Fibroblast of pulmonary artery (primary cell): ENCODE results near the gene ADORA1.

Experiments used
- DNase-seq: peaks from one replicate; pipeline ENCODE4 v3.0.0-alpha.2; 2010; ENCODE audit warnings: low read depth
- H3K4me3 ChIP-seq: replicated peaks from 2 replicates; pipeline ENCODE4 v1.5.1; 2011; ENCODE audit warnings: low read depth, mild to moderate bottlenecking, control low read depth, low read length, moderate library complexity
- CTCF ChIP-seq: IDR thresholded peaks from 2 replicates; pipeline ENCODE4 v1.5.1; 2011; ENCODE audit warnings: mild to moderate bottlenecking, control low read depth, low read length, inconsistent platforms; ENCODE audit errors: missing control alignments

Gene ADORA1

GRCh38 chr1:203088441-203088840, 39.1 kb upstream of the ADORA1 start:
- no peak for DNase-seq
- no peak for TF ChIP-seq CTCF
- H3K4me3 ChIP-seq = no peak overlapping the region

GRCh38 chr1:203089001-203089650, 38.4 kb upstream of the ADORA1 start:
- H3K4me3 ChIP-seq = no peak overlapping the region
- no peak for TF ChIP-seq CTCF
- DNase-seq = no peak

- no peak for DNase-seq
- TF ChIP-seq CTCF = no peak
- H3K4me3 ChIP-seq = no peak overlapping the region
These were observed 37.9 kb upstream of the ADORA1 start for GRCh38 chr1:203089651-203090045.

DNA sequence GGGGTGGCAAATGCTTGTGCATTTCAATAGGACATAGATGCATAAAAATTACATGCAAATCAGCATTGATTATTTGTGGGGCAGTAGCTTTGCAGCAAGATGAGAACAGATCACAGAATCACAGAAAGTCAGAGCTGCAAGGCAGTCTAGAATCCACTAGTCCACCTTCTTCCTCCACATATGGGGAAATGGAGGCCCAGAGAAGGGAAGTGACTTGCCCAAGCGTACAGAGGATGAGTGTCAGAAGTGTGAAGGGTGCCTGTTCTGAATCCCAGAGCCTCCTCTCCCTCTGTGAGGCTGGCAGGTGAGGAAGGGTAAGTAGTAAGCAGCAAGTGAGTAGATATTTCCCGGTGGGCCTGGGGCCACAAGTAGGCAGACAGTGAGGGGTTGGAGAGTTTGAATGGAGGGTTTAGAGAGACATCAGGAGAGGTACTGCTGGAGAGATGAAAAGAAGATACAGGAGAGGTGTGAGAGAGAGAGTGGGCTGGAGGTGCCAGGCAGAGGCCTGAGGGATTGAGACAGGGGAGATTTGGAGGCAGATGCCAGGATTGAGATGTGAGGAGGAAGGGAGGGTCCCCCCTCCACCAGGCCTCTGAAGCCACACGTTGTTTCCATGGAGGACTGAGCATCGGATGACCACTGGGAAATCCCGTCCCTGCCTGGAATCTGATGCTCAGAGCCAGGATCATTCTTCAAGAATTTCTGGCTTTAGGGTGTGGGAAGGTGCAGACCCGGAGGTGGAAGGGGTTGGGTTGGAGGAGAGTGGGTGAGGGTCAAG, 36.9 kb upstream of the ADORA1 start:
- no peak for DNase-seq
- no peak for TF ChIP-seq CTCF
- H3K4me3 ChIP-seq = no peak overlapping the region

GRCh38 chr1:203091199-203091477, 36.4 kb upstream of the ADORA1 start:
- no peak overlapping the region for H3K4me3 ChIP-seq
- no peak for TF ChIP-seq CTCF
- no peak for DNase-seq

DNA sequence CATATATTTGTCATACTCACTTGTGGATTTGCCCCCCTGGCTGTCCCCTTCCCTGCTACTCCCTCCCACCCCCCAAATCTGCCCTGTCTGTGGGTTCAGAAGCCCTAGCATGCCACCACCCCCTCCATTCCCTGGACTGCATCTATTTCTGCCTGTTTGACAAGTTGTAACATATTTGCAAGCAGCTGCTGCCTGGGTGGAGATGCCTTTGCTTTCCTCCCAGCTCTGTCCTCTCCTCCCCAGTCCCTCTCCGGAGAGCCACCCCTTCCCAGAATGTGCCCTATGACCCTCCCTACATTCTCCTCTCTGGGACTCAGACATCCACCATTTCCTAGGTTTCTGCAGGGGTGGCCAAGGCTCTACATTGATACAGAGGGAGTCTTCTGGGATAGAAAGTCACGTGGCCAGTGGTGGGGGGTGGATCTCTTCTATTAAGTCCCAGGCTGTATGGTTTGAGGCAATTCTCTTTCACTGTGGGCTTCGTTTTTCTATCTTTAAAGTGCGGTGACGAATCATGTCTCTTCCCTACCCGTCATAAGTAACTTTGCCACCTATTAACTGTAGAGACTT, 35.7 kb upstream of the ADORA1 start:
- no peak for TF ChIP-seq CTCF
- H3K4me3 ChIP-seq = no peak overlapping the region
- DNase-seq = no peak
